Pancreas (tissue), 10 donors: ENCODE measurements around the gene CHST8. TPM values are rescaled to one million over a fixed set of nuclear protein-coding genes. Genes with fewer than 3 reads are reported as not detected.

ENCODE experiments used
- ATAC-seq, 4 donors: fragments of 200-7000 bp; cut with Tn5 transposase; one replicate each; pipeline versions ENCODE4 v1.8.0 to v1.9.1; 2020; ENCODE audit warnings: mild to moderate bottlenecking in 4 of 4, moderate library complexity in 4 of 4
- DNase-seq, 6 donors: peaks; one replicate each; pipeline ENCODE4 v3.0.0-alpha.2; 2020
- FAIRE-seq: peaks from 2 replicates; lab custom pipeline; 2012; peaks lifted over from hg19 to GRCh38; lab: Jason Lieb, UNC
- H3K27ac ChIP-seq, 4 donors: fragments of 200-600 bp; sonication (generic); 1 replicate in 3 of 4; 2 replicates in 1 of 4; pipeline versions ENCODE4 v1.5.0 to v1.8.0; 2020
- H3K27me3 ChIP-seq, 4 donors: fragments of 200-600 bp; one replicate each; pipeline ENCODE4 v1.8.0; 2021
- H3K36me3 ChIP-seq, 3 donors: fragments of 200-600 bp; sonication (generic) in 1 of 3; one replicate each; pipeline versions ENCODE4 v1.5.0 to v1.8.0; 2020 to 2021
- H3K4me1 ChIP-seq, 3 donors: fragments of 200-600 bp; one replicate each; pipeline ENCODE4 v1.8.0; 2021
- H3K4me3 ChIP-seq, 4 donors: fragments of 200-600 bp; sonication (generic) in 2 of 4; one replicate each; pipeline versions ENCODE4 v1.5.0 to v1.8.0; 2020 to 2021
- H3K9me3 ChIP-seq, 4 donors: fragments of 200-600 bp; one replicate each; pipeline ENCODE4 v1.8.0; 2021
- CTCF ChIP-seq, 4 donors: fragments of 200-600 bp; sonication (generic) in 3 of 4; IDR thresholded peaks; one replicate each; pipeline versions ENCODE4 v1.5.0 to v1.8.0; 2021; ENCODE audit warnings: antibody characterized with exemption in 4 of 4
- WGBS, 2 donors: extraction: QIAGEN DNeasy Blood & Tissue Kit; methylation state at CpG; one replicate each; pipeline ENCODE4 v1.1.7; 2013; 5-methylcytosine and 5-hydroxymethylcytosine counted together
- intact Hi-C, 3 donors: fragments of 100-400 bp; cut with DNase I; formaldehyde crosslinking; loops; one replicate each; pipeline versions ENCODE4 v1.11.1 to v1.14.2; 2022
- polyA plus RNA-seq, 2 donors: library from polyadenylated mRNA; stranded (reverse); fragments of 200-250 nt; gene quantifications; one replicate each; pipeline ENCODE4 v1.2.3, GENCODE V29; 2013
- total RNA-seq, 6 donors: library from RNA; stranded (reverse); fragmentation: NEBNext Ultra II Directional in 4 of 6; extraction: Animal tissue kit (Norgen Biotek cat#: 25700) in 4 of 6; gene quantifications; one replicate each; pipeline versions ENCODE4 v1.2.1 to v1.2.4, GENCODE V29; 2021 to 2023
- donor health status: healthy with polysubstance abuse.
- donor health status: DM: no; HTN: no; CAD: no; lungs with moderate emphysema.
- donor health status: DM: no; HTN: no; CAD: no.
- donor health status: control.
- donor health status: control.
- donor health status: Bipolar disorder and iron deficiency.
- donor health status: DM: yes; HTN: yes; CAD: no.
- donor health status: DM: no; HTN: no; CAD: no.
- donor health status: DM: no; HTN: no; CAD: no.
- donor health status: DM: yes; HTN: yes; CAD: no.

The CHST8 gene
- total and polyA plus RNA-seq, 8 donors = 0.41 to 3.6 (median 0.89) TPM

DNA sequence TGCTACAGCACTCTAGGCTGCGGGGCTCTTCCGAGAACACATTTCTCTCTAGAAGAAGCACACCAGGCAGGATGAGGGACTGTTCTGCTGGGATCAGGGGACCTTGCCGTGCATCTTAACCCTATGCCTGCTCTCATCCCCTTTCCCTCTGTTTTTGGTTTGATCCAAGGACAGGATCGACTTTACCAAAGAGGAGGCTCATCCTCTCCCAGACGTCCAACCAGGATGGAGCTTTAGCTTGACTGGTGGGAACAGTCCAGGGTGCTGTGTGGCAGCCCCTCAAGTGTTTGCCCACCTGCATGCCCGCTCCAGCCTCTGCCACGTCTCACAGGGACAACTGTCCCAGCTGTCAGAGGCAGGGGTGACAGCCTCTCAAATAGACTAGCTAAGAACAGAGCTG lies 132.6 kb downstream of the CHST8 start:
- FAIRE-seq = no peak
- Histone ChIP-seq H3K4me3 (no peak overlapping the region), H3K27me3 (no peaks in the 10 kb centered on the region), H3K36me3 (no peaks in the 10 kb centered on the region), H3K27ac (no peak overlapping the region), H3K4me1 (no peaks in the 10 kb centered on the region), H3K9me3 (no peaks in the 10 kb centered on the region)
- no peak for ATAC-seq
- no peak for DNase-seq
- TF ChIP-seq CTCF (IDR thresholded peaks at IDR 0.05) = no peak
- 47% methylated on average over 7 of the region's 7 CpGs for WGBS, 2 donors
- intact Hi-C loops = no loop called here

- no peak for DNase-seq
- Histone ChIP-seq H3K4me1 (no peaks in the 10 kb centered on the region), H3K36me3 (no peaks in the 10 kb centered on the region), H3K27me3 (no peaks in the 10 kb centered on the region), H3K4me3 (no peak overlapping the region), H3K27ac (no peak overlapping the region), H3K9me3 (no peaks in the 10 kb centered on the region)
- FAIRE-seq = no peak
- WGBS, 2 donors = 52 to 68% methylated on average over 26 of the region's 26 CpGs
- no peak for ATAC-seq
- no peak for TF ChIP-seq CTCF (IDR thresholded peaks at IDR 0.05)
- intact Hi-C loops = no loop called here
Measured at GRCh38 chr19:33755099-33756035, 133.6 kb downstream of the CHST8 start.

DNA sequence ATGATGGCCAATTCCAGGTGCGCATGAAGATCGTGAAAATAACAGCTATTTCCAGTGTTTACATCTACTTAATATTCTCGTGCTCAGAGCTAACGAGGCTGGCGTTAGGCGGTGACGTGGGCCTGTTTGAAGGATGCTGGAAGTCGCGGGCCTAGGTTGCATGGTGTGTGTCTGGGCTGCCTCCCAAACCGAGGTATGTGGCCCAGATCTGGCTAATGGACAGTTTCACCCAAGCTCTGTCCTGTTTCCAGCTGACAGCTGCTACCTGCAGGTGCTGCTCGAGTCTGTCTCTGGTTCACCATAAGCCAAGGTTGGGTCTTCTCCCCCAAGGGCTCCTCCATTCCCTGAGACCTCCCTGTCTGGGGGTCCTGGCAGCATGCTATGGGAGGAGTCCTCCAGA lies 134.4 kb downstream of the CHST8 start:
- Histone ChIP-seq H3K27ac (no peak overlapping the region), H3K36me3 (no peaks in the 10 kb centered on the region), H3K9me3 (no peaks in the 10 kb centered on the region), H3K4me1 (no peaks in the 10 kb centered on the region), H3K27me3 (no peaks in the 10 kb centered on the region), H3K4me3 (no peak overlapping the region)
- intact Hi-C loops = no loop called here
- TF ChIP-seq CTCF (IDR thresholded peaks at IDR 0.05) = no peak
- FAIRE-seq = no peak
- no peak for DNase-seq
- WGBS, 2 donors = 70 to 84% methylated on average over 11 of the region's 11 CpGs
- no peak for ATAC-seq

GRCh38 chr19:33758541-33759013 lies 136.8 kb downstream of the CHST8 start:
- FAIRE-seq = no peak
- H3K27ac ChIP-seq = no peak overlapping the region
- intact Hi-C loops = no loop called here
- no peak overlapping the region for H3K4me3 ChIP-seq
- peak in 1 of 6 donors; percentile 50 for DNase-seq
- no peak for ATAC-seq
- no peaks in the 10 kb centered on the region for H3K36me3 ChIP-seq
- no peaks in the 10 kb centered on the region for H3K9me3 ChIP-seq
- TF ChIP-seq CTCF (IDR thresholded peaks at IDR 0.05) = no peak
- no peaks in the 10 kb centered on the region for H3K27me3 ChIP-seq
- WGBS, 2 donors = 42 to 56% methylated on average over 12 of the region's 12 CpGs
- H3K4me1 ChIP-seq = no peaks in the 10 kb centered on the region

- ATAC-seq = no peak
- Histone ChIP-seq H3K4me1 (peaks cover 0 to 4% (median 0%) of the 10 kb centered on the region in 3 donors), H3K27me3 (no peaks in the 10 kb centered on the region), H3K4me3 (no peak overlapping the region), H3K36me3 (no peaks in the 10 kb centered on the region), H3K9me3 (no peaks in the 10 kb centered on the region), H3K27ac (no peak overlapping the region)
- TF ChIP-seq CTCF (IDR thresholded peaks at IDR 0.05) = no peak
- intact Hi-C loops = no loop called here
- WGBS, 2 donors = 83 to 93% methylated on average over 7 of the region's 7 CpGs
- no peak for DNase-seq
- no peak for FAIRE-seq
Measured at GRCh38 chr19:33759356-33759755, 137.6 kb downstream of the CHST8 start.
